UCSD-AML1 (cell line): ENCODE measurements around the gene PDZK1.
"Not testable (repeated sequence)": the region's sequence is repeated elsewhere in the genome, so short reads cannot be mapped to it uniquely, and the experiment has no call there.

Experiments used
- DNase-seq: peaks from one replicate; lab custom pipeline; 2025; ENCODE audit not compliant: unreplicated experiment; lab: John Stamatoyannopoulos, UW

The PDZK1 gene

DNA sequence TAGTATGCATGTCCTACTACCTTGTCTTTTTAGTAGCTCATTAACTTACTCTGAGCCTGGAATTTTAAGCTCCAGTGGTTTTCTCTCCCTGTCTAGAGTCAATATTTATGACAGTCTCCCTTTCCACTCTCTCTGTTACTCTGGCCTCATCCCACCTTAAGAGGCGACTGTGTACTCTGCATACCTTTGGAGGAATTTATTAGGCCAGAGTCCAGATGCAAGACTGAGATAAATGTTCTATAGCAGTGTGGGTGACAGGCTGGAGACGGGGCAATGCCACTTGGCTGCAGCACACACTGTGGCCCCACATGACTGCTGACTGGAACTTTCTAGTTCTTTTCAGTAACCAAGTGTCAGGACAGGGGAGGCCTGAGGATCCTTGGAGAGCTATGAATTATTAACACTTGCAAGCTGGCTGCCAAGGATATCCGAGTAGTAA is 4.1 kb upstream of the PDZK1 start:
- DNase-seq = no peak

DNA sequence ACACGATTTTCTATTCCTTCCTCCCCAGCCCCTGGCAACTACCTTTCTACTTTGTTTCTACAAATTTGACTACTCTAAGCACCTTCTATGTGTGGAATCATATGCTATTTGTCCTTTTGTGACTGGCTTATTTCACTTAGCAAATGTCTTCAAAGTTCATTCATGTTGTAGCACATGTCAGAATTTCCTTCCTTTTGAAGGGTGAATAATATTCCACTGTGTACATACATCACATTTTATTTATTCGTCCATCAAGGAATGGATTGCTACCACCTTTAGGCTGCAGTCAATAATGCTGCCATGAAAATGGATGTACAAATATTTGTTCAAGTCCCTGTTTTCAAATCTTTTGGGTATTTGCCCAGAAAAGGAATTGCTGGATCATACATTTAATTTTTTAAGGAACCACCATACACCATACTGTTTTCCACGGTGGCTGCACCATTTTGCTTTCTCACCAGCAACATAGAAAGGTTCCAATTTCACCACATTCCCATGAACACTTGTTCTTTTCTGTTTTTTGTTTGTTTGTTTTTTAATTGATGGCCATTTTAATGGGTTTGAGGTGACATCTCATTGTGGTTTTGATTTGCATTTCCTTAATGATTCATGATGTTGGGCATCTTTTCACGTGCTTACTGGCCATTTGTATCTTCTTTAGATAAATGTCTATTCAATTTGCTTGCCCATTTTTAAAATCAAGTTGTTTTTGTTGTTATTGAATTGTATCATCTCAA is 3.3 kb upstream of the PDZK1 start:
- DNase-seq = no peak

DNA sequence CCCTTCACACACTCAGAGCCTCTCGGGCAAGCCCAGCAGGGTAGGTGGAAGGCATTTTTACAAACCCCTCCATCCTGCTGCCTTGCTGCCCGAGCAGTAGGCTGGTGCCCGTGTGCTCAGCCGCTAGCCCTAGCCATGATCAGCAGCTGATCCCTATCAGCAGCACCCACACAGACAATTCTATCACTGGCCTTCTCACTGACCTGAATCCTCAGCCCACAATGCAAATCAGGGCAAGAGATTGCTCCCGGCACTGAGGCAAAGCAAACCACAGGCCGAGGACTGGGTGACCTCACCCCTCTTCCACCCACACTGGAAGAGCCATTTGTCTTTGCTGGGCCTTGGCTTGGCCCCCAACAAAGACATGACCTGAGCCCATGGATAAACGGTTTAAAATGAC is 895 bp upstream of the PDZK1 start:
- no peak for DNase-seq

DNA sequence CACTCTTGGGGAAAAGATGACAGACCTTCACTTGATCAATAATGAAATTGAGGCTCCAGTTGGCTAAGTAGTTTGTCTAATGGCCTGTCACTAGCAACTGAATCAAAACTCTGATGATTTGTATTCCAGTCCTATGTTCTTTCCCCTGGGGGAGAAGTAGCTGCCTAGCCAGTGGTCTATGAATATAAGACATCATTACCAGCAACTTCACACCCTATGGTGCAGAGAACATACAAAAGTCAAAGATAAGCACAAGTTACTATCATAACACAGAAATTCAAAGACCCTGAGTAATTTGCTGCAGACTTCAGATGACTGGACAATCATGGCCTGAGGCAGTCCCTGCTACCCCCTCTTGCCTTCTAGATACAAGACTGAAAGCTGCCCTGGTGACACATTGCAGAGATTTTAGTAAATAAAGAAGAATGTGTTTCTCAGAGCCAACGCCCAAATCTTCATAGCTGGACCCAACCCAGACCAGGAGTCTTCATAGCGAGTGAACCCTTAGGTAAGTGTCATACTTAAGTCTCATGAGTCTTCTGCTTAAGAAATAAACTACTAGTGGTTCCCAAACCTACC is 993 bp downstream of the PDZK1 start:
- no peak for DNase-seq

DNA sequence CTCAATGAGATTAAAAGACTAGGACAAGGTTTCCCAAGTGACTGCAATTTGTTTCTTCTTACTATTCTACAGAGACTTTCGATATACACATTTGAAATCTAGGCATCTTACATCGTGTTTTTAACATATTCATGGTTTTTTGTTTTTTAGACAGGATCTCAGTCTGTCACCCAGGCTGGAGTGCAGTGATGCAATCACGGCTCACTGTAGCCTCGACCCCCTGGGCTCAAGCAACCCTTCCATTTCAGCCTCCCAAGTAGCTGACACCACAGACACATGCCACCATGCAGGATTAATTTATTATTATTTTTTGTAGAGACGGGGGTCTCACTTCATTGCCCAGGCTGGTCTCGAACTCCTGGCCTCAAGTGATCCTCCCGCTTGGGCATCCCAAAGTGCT is 1.5 kb downstream of the PDZK1 start:
- DNase-seq = no peak

DNA sequence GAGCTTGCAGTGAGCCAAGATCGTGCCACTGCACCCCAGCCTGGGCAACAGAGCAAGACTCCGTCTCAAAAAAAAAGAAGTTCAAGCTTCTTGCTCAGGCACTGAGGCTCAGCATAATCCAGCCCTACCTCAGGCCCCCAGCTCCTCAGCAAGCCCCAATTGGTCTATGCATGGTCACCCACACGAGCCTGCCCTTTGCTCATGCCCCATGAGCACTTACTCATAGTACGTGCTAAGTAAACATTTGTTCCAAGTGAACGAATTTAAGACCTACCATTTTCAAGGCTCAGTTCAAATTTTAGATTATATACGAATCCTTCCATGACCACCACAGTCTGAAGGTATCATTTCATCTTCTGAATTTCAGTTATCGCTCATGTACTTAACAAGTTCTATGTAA is 4.3 kb downstream of the PDZK1 start:
- DNase-seq = no peak

DNA sequence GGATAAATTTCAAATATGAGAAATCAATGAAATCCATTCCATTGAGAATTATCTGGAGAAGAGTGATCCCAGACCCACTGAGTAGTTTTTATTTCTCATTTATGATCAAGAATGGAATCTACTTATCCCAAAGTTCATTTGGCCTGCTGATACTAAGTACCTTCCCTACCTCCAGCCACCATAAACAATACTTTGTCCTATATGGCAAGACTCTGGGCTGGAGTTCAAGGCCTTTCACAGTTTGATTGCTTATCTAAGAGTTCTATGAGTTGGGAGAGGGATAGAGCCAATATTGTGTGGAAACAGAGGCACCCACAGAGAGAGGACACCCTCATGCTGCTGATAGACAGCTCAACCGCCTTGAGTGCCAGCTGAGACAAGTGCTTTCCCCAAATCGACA is 5.1 kb downstream of the PDZK1 start:
- DNase-seq = no peak

DNA sequence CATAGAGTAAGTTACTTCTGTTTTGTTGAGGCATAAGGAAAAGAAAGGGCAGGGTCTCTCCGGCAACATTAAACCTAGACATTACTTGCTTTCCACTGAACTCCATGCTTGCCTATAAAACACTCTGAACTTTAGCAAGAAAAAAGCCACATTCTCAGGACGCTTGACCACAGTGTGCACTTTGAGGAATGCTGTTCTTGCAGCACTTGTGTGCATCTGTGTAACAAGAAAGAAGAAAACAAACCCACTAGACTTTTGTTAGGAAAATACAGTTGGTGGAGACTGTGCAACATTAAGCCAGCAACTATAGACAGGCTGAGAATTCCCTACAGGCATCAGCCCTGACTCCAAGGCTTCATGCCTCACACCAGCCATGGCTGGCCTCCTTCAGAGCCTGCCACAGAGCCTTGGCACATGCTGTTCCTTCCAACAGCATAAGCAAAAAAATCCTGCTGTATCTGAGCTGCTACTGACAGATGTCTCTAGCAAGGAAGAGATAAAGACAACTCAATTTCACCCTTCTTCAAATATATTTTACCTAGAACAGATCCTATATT is 5.8 kb downstream of the PDZK1 start:
- DNase-seq = no peak

DNA sequence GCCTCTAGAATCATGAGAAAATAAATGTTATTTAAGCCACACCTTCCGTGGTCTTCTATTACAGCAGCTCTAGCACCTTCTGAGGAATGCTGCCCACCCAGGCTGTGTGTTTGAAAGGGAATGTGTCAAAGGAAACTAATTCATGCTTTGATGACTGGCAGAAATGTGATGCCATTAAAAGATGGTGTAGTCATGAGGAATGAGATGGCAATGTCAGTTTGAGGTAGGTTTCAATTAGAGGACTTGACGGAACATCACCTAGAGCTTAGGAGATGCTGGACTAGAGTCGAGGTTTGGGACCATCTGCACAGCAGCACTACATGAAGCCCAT is 10.6 kb downstream of the PDZK1 start:
- no peak for DNase-seq

DNA sequence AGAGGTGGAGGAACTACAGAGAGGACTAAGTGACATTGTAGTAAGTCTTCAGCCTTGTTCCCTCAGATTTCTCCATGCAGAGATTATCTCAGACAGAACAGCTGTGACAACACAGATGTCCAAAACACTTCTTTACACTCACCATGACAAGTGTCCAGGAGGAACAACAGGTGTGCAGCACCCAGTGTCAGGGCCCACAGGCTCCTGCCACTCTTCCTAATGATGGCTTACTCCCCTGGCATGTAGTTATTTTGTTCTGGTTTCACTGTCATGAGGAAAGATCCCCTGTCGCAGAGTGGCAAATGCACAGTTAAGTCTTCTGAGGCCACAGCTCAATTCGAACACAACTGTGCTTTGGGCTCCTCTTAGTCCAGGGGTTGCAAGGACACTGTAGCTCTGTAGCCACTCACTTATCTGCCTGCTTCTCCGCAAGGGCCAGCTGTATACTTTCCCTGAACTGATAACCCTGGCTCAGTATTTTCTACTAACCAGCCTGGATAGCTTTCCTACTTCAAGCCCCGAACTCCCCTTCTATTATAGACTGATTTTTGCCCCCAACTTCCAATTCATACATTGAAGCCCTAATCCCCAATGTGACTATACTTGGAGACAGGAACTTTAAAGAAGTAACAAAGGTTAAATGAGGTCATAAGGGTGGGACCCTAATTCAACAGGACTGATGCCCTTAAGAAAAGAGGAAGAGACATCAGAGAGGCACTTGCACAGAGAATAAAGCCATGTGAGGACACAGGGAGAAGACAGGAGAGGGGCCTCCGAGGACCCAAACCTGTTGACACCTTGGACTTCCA is 11.1 kb downstream of the PDZK1 start:
- no peak for DNase-seq

DNA sequence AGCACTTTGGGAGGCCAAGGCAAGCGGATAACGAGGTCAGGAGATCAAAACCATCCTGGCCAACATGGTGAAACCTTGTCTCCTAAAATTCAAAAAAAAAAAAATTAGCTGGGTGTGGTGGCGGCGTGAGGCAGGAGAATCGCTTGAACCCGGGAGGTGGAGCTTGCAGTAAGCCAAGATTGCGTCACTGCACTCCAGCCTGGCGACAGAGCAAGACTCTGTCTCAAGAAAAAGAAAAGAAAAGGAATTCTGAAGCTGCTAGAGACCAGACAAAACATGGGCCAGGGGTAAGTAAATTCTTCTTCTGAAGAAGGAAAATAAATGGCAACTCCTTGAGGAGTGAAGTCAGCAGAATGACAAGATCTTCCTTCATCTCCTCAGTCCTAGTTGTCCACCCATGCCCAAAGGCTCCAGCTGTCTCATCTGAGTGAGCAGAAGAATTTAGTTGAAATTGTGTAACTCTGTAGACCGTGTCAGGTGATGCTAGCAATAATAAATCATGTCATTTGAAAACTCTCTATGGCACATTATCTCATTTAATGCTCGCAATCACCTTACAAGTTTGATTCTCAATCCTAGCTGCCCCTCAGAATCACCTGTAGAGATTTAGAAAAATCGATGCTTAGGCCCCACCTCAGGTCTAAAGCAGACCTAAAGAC is 14.3 kb downstream of the PDZK1 start:
- DNase-seq = no peak

DNA sequence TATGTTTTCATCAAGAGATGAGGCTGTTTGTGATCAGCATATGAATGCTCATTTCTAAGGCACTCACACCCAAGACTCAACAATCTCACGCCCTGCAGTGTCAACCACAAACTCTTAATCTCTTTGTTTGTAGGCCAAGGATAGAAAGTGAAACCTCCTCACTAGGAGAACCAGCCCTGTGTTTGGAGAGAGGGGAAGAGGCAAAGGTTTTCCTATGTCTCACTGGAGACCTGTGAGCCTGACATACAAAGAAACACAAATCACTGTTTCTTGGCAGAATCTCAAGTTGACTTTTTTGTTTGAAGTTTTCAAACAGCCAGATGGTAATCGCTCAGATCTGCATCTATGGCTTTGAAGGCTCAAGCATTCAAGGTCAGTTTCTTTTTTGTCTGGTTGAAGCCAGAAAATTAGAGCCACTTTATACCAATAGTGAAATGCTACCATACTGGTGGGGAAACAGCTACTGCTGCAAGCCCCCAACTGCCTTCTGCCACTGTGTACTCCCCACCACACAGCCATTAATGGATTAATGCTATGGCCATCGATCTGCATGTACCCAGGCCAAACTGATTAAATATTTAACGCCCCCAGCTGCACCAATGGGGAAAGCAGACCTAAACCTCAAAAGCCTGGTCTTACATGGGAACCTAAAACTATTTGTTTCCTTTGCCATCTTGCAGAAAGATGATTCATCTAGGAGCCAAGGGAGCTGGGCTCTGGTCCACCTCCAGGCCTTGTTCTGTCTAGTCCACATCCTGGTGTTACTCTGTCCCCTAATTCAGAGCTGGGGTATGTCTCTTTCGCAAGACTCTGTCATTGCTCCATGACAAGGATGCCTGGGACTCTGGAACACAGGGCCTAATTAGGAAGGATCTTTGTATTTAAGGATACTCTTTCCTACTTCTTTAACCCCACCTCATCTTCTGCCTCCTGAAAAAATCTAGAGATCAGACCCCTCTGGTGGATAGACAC is 16.3 kb downstream of the PDZK1 start:
- DNase-seq = no peak

DNA sequence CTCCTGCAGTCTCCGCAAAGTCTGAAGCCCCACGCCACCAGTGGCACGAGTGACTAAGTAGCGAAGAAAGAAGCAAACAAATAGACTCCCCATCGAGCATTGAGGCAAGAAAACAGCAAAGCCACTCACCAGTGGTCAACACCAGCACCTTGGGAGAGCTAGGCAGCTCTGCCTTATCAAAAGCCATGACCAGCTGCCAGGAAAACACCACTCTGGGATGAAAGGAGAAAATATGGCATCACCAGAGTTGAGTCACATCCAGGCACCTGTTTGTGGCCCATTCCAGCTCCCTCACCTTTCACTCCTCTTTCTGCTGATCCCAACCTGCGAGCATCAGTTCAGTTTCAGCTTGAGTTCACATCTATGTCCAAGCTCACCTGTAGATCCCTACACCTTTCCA is 17.2 kb downstream of the PDZK1 start:
- no peak for DNase-seq

DNA sequence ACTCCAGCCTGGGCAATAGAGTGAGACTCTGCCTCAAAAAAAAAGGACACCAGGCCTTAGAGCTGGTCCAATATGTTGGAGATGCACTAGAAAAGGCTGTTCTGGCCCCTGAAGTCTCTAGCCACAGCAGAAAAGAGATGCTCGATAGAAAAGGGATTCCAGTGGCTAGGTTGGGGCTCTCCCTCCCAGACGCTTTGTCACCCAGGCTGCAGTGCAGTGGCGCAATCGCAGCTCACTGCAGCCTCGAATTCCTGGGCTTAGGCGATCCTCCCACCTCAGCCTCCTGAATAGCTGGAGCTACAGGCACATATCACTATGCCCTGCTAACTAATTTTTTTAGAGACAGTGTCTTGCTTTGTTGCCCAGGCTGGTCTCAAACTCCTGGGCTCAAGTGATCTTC is 18.2 kb downstream of the PDZK1 start:
- no peak for DNase-seq

DNA sequence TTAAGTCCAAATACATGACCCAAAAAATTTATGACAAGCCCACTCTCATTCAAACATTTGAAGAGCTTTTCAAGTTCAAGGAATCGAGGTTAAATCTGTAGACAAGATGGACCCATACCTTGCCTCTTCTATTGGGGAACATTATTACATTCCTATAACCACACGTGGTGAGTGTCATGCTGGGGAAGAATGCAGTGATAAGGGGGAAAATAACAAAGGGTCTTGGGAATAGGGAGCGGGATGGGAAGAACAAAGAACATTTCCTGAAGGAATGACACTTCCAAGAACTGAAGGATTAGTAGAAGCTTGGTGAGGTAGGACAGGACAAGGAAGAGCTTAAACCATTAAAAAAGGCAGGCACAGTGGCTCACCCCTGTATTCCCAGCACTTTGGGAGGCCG is 18.8 kb downstream of the PDZK1 start:
- DNase-seq = no peak

DNA sequence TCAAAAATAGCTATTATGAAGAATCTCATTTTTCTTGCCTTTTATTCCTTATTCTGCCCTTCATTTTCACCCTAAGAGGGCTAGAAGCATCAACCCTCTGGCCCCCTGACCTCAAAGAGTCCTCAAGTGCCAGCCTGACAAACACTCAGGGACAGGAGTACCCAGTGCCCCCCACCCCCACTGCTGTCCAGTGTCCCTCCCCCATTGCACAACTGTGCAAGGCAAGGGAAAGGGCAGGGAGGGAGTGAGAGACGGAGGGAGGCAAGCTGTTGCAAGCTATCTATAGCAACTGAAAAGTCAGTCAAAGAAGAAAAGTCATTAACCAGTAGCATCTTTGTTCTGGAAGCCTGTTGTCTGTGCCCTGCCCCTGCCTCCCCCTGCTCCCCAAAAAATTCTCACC is 21.1 kb downstream of the PDZK1 start:
- not testable (repeated sequence) for DNase-seq

DNA sequence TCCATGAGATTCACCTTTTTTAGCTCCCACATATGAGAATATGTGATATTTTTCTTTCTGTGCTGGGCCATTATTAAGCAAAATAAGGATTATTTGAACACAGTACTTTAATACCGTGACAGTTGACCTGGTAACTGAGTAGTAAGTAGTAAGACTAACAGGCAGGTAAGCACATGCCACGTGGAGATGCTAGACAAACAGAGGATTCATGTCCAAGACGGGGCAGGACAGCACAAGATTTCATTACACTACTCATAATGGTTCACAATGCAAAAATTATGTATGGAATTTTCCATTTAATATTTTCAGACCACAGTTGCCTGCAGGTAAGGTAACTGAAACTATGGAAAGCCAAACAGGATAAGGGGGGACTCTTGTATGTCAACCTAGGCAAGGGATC is 22.3 kb downstream of the PDZK1 start:
- DNase-seq = not testable (repeated sequence)

DNA sequence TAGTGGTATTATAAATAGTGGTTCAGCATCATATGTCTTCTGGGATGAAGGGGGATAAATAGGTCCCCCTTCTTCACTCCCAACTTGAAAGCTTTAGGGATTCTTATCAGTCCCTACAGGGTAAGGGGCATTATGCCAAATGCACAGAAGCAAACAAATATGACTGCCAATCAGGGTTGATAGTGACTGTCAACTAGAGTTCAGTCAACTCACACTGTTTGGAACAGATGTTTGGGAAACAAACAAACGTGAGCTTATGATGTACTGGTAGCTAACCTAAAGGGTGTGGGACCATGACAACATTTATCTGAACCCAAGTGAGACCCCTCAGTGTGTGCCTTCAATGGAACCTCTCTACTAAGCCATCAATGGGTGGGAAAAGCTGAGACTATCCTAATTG is 34.0 kb downstream of the PDZK1 start:
- DNase-seq = not testable (repeated sequence)

DNA sequence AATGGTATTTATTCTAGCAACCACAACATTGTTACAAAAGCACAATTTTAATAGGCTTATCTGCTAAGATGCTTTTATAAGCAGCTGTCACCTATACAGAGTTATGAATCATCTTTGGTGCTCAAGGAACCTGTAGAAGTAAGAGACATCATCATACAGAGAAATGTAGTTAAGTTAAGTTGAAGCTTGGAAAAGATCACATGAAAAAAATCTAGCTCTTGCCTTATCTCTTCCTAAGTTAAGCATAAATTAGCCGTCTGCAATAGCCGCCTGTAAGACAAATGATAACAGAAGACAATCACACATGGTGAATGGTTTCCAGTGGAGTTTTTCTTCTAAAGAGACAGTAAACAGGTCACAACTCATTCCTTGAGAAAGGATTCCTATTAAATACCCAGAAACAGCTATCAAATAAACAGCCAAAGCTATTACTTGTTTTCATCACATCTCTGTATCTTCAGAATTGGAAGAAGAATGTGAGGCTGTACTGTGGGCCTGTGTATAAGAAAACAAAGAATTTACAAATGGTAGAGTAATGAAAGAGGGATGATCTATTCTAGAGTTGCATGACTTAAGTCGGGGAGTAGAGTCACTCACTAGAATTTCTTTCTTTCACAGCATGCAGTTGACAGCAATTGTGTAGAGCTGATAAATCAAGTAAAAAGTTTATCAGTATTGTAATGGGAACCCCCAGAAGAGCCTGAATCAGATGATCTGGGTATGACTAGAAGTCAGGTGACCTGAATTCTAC is 36.0 kb downstream of the PDZK1 start:
- not testable (repeated sequence) for DNase-seq

DNA sequence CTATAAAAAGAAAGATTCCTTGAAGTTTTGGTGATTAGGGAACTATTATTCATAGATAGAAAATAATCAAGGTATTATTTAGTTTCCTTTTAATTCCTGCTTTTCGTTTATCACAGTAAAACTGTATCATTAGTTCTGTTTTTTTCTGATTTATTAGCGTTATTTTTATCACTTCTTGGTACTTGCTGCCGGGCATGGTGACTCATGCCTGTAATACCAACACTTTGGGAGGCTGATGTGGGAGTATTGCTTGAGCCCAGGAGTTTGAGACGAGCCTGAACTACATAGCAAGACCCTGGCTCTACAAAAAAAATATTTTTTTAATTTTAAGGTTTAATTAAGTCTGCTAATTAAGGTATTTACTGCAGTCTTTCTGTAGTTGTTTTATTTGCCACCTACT is 42.2 kb downstream of the PDZK1 start:
- DNase-seq = not testable (repeated sequence)
